Left ventricle myocardium inferior (tissue), 1 donor: Measurements from ENCODE around the gene THOC5. TPM values are rescaled to one million over a fixed set of nuclear protein-coding genes. Genes with fewer than 3 reads are reported as not detected.
A peak's percentile ranks its signal among the peaks of the same experiment; 100 is the strongest.

Experiments
- DNase-seq: peaks from one replicate; pipeline ENCODE4 v3.0.0-alpha.2; 2020
- H3K27ac ChIP-seq: fragments of 200-600 bp; replicated peaks from 2 replicates; pipeline ENCODE4 v1.8.0; 2021
- H3K27me3 ChIP-seq: fragments of 200-600 bp; 2 replicates; pipeline ENCODE4 v1.8.0; 2021; ENCODE audit warnings: low read depth
- H3K36me3 ChIP-seq: fragments of 200-600 bp; 2 replicates; pipeline ENCODE4 v1.8.0; 2021
- H3K4me1 ChIP-seq: fragments of 200-600 bp; 2 replicates; pipeline ENCODE4 v1.8.0; 2021
- H3K4me3 ChIP-seq: fragments of 200-600 bp; 2 replicates; pipeline ENCODE4 v1.8.0; 2021; ENCODE audit warnings: mild to moderate bottlenecking, moderate library complexity
- H3K9me3 ChIP-seq: fragments of 200-600 bp; replicated peaks from 2 replicates; pipeline ENCODE4 v1.8.0; 2021
- intact Hi-C: fragments of 100-400 bp; cut with micrococcal nuclease; formaldehyde crosslinking; loops from one replicate; pipeline ENCODE4 v1.11.0; 2022
- total RNA-seq: library from RNA; stranded (reverse); fragmentation: NEBNext Ultra II Directional; extraction: Animal tissue kit (Norgen Biotek cat#: 25700); gene quantifications from one replicate; pipeline ENCODE4 v1.2.1, GENCODE V29; 2021
- TF ChIP-seq, protein P1 (sequence below): fragments of 200-600 bp; IDR thresholded peaks from 2 replicates; pipeline ENCODE4 v1.8.0; 2021; ENCODE audit warnings: antibody characterized with exemption, mild to moderate bottlenecking, borderline replicate concordance
- donor health status: DM: no; HTN: yes; CAD: no; lungs with severe emphysema.

The THOC5 gene
- total RNA-seq, 1 donor from 2014 or later, result 39.3 TPM

DNA sequence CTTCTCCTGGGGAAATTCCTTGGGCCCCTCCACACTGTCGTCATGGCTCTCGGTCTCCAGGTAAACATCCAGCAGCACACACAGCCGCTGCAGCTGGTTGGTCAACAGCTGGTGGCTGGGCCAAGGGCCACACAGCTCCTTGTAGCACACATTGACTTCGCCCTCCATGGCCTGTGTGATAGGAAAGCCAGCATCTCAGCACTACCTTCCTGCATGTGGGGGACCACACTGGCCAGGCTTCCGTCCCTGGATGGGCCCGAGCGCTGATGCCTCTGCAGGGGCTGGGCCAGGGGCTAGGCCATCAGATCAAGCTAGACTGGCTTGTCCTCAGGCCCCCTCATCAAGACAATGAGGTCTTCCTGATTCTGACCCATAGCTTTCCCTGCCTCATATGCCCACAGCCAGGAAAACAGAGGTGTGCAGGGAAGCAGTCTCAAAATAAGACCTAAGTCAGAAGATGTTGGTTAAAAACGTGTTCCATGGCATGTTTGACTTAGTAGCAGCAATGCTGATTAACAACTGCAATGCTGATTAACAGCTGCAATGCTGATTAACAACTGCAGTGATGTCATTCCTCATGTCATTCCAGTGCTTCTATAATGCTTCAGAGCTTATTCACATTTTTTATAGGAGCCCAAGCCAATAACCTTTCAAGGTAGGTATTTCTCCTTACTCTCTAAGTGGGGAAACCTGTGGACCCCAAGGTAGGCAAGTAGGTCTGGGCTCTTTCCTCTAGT lies 42.3 kb downstream of the THOC5 start:
- H3K27ac ChIP-seq, result no peak overlapping the region
- intact Hi-C loops, result loop anchor here (10.0 kb wide), 1 partner anchor 736 kb away; the partner anchor contains the start of gene CCDC117
- H3K4me3 ChIP-seq, result no peak overlapping the region
- TF ChIP-seq, protein P1, sequence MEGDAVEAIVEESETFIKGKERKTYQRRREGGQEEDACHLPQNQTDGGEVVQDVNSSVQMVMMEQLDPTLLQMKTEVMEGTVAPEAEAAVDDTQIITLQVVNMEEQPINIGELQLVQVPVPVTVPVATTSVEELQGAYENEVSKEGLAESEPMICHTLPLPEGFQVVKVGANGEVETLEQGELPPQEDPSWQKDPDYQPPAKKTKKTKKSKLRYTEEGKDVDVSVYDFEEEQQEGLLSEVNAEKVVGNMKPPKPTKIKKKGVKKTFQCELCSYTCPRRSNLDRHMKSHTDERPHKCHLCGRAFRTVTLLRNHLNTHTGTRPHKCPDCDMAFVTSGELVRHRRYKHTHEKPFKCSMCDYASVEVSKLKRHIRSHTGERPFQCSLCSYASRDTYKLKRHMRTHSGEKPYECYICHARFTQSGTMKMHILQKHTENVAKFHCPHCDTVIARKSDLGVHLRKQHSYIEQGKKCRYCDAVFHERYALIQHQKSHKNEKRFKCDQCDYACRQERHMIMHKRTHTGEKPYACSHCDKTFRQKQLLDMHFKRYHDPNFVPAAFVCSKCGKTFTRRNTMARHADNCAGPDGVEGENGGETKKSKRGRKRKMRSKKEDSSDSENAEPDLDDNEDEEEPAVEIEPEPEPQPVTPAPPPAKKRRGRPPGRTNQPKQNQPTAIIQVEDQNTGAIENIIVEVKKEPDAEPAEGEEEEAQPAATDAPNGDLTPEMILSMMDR, result no peak
- H3K9me3 ChIP-seq, result no peaks in the 10 kb centered on the region
- peaks cover 7% of the 10 kb centered on the region for H3K4me1 ChIP-seq
- no peak for DNase-seq
- peaks cover 91% of the 10 kb centered on the region for H3K36me3 ChIP-seq
- H3K27me3 ChIP-seq, result no peaks in the 10 kb centered on the region

DNA sequence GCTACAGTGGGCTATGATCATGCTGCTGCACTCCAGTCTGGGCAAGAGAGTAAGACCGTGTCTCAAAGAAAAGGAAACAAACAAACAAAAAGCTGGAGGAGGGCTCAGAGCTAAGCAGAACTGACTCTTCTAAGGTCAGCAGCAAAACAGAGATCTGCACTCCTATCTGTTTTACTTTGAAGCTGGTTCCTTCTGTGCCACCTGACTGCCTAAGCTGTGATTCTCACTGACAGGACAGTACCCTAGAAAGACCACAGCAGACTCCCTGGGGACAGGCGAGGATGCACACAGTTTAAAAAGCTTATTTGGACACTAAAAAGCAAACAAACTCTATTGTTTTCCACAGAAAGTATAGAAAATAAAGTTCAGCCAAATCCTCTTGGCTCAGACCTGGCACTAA lies 43.0 kb downstream of the THOC5 start:
- Histone ChIP-seq H3K27me3 (no peaks in the 10 kb centered on the region), H3K36me3 (peaks cover 85% of the 10 kb centered on the region), H3K9me3 (no peaks in the 10 kb centered on the region), H3K4me1 (peaks cover 7% of the 10 kb centered on the region), H3K4me3 (no peak overlapping the region), H3K27ac (no peak overlapping the region)
- TF ChIP-seq, protein P1, result no peak
- intact Hi-C loops, result loop anchor here (10.0 kb wide), 1 partner anchor 736 kb away; the partner anchor contains the start of gene CCDC117
- no peak for DNase-seq

DNA sequence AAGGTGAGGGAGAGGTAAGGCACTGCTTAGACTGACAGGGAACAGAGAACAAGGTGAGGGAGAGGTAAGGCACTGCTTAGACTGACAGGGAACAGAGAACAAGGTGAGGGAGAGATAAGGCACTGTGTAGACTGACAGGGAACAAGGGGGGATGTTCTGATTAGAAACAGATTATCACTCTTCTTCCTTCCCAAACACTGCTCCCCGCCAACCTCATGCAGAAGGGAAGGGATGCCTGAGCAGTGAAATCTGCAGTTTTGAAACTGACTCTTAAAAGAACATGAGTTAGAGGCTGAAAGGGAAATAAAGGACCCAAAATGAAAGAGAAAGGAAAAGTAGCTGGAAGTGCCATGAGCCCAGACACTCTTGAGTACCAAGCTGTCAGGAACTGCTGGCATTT lies 43.7 kb downstream of the THOC5 start:
- Histone ChIP-seq H3K27ac (no peak overlapping the region), H3K36me3 (peaks cover 78% of the 10 kb centered on the region)
- intact Hi-C loops, result loop anchor here (10.0 kb wide), 1 partner anchor 735 kb away; the partner anchor contains the start of gene CCDC117

DNA sequence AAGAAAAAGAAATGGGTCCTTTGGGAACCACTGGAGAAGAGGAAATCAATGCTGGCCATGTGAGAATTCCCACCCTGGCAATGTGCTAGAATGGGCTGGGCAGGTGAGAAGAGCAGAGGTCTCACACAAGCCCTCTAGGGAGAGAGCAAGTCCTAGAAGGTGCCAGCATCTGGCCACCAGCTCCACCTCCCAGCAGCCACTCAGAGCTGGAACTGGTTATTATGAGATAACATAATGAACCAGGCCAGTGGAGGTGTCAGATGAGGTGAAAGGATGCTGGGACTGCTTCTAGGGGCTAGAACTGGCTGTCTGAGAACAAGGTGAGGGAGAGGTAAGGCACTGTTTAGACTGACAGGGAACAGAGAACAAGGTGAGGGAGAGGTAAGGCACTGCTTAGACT lies 44.3 kb downstream of the THOC5 start:
- Histone ChIP-seq H3K4me1 (peaks cover 8% of the 10 kb centered on the region), H3K4me3 (no peak overlapping the region), H3K9me3 (no peaks in the 10 kb centered on the region), H3K27ac (no peak overlapping the region), H3K27me3 (no peaks in the 10 kb centered on the region), H3K36me3 (peaks cover 73% of the 10 kb centered on the region)
- no peak for DNase-seq
- TF ChIP-seq, protein P1, result no peak
- intact Hi-C loops, result no loop called here

More for the DNA sequence above, 43.7 kb downstream of the THOC5 start:
- Histone ChIP-seq H3K27me3 (no peaks in the 10 kb centered on the region), H3K4me1 (peaks cover 7% of the 10 kb centered on the region), H3K9me3 (no peaks in the 10 kb centered on the region), H3K4me3 (no peak overlapping the region)
- no peak for DNase-seq
- TF ChIP-seq, protein P1, result no peak

DNA sequence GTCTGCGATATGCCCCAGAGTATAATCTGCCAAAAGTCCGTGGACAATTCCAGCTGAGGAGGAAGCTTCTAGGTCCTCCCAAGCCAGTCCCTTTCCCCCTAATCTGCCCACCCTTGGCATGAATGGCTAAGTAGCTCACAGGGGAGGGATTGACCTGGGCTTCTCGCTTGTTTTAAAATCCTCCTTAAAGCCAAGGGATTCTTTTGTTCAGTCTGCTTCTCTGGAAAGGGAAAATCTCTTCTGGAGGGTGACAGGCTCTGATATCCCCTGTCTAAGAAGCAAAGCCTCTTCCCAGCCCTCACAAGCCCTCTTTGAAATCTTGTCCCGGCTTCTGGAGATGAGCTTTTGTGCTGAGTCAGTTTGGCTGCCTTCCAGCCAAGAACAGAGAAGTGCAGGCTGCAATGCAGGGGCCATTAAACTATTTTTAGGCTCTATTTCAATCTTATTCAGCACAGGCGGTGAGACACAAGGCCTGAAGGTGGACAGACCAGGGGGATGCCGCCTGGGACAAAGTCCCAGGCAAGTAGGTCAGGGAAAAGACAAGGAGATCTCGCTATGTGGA lies 49.7 kb downstream of the THOC5 start:
- peak; percentile 49 for DNase-seq
- TF ChIP-seq, protein P1, result no peak
- H3K27ac ChIP-seq, result no peak overlapping the region
- intact Hi-C loops, result no loop called here
- no peaks in the 10 kb centered on the region for H3K27me3 ChIP-seq
- H3K9me3 ChIP-seq, result no peaks in the 10 kb centered on the region
- H3K4me3 ChIP-seq, result no peak overlapping the region
- H3K4me1 ChIP-seq, result peaks cover 11% of the 10 kb centered on the region
- H3K36me3 ChIP-seq, result peaks cover 37% of the 10 kb centered on the region
